GM06990 (cell line): ENCODE data around the gene IAPP.

ENCODE experiments used
- DNase-seq: peaks from one replicate; pipeline ENCODE4 v3.0.0-alpha.2; 2011; ENCODE audit not compliant: insufficient read length; ENCODE audit errors: extremely low read depth
- H3K27me3 ChIP-seq: replicated peaks from 2 replicates; pipeline ENCODE4 v1.6.0; 2011; ENCODE audit warnings: low read length; ENCODE audit not compliant: control insufficient read depth, insufficient read depth
- H3K36me3 ChIP-seq: 2 replicates; pipeline ENCODE4 v1.5.1; 2011; ENCODE audit warnings: low read length; ENCODE audit not compliant: control insufficient read depth, insufficient read depth
- H3K4me3 ChIP-seq: replicated peaks from 2 replicates; pipeline ENCODE4 v1.5.1; 2011; ENCODE audit warnings: low read depth, mild to moderate bottlenecking, control low read depth, low read length
- CTCF ChIP-seq: IDR thresholded peaks from 2 replicates; pipeline ENCODE4 v1.5.1; 2011; ENCODE audit warnings: low read length, control low read depth, mild to moderate bottlenecking, inconsistent platforms; ENCODE audit not compliant: insufficient read depth, poor library complexity, severe bottlenecking

Gene IAPP

GRCh38 chr12:21428241-21428640, 55.5 kb downstream of the IAPP start:
- DNase-seq, result no peak
- no peak overlapping the region for H3K4me3 ChIP-seq
- H3K27me3 ChIP-seq, result no peaks in the 10 kb centered on the region; the same call in 1 of the 2 replicates
- no peak for TF ChIP-seq CTCF
- H3K36me3 ChIP-seq, result no peaks in the 10 kb centered on the region
